SH-SY5Y (cell line): ENCODE results near the gene PRM3.

ENCODE experiments used
- GATA2 ChIP-seq: IDR thresholded peaks from 2 replicates; pipeline ENCODE4 v1.6.1; 2011; ENCODE audit warnings: mild to moderate bottlenecking, low read depth, low read length
- GATA3 ChIP-seq: IDR thresholded peaks from 2 replicates; pipeline ENCODE4 v1.6.1; 2011; ENCODE audit warnings: low read depth, mild to moderate bottlenecking, low read length, moderate library complexity

Gene PRM3, protein sequence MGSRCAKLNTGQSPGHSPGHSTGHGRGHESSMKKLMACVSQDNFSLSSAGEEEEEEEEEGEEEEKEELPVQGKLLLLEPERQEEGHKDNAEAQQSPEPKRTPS

DNA sequence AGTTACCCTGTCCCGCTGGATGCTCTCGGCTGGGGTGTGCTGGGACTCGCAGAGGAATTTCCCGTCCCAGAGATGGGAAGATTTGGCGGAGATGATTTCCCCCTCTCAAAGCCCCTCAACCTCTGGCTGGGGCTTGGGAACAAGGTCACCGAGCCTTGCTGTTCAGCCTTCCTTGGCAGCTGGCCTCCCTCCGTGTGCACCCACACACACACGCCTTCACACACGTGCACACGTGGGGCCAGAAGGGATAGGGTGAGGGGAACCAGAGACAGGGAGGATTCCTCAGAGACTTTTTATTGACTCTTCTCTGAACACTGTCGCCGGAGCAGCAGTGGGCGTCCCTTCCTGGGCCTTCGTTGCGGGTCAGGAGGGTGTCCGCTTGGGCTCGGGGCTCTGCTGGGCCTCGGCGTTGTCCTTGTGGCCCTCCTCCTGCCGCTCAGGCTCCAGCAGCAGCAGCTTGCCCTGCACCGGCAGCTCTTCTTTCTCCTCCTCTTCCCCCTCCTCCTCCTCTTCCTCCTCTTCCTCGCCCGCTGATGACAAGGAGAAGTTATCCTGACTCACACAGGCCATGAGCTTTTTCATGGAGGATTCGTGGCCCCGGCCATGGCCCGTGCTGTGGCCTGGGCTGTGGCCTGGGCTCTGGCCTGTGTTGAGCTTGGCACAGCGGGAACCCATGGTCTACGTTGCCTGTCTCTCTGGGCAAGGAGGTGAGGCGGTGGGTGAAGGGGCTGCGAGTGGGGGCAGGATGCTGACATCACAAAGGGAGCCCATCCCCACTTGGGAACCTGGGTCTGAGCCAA, at the start of gene PRM3:
TSS of gene PRM3 (minus strand) at position 709 of the 800 bp plus-strand sequence. CDS start at position 675, 34 bp downstream.
- TF ChIP-seq GATA3 (no peak), GATA2 (no peak)

GRCh38 chr16:11322823-11323222, 49.4 kb upstream of the PRM3 start:
- no peak for TF ChIP-seq GATA2
- no peak for TF ChIP-seq GATA3

DNA sequence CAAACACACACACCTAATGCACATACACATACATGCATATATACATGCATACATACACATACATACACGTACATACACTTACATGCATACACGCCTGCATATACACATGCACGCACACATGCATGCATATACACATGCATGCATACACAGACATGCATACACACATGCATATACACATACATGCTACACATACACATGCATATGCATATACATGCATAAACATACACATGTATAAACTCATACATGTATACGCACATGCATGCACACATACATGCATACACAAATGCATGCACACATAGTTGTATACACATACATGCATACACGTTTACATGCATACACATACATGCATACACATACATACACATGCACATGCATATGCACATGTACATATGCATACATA, 48.2 kb upstream of the PRM3 start:
- TF ChIP-seq GATA3 (no peak), GATA2 (no peak)

DNA sequence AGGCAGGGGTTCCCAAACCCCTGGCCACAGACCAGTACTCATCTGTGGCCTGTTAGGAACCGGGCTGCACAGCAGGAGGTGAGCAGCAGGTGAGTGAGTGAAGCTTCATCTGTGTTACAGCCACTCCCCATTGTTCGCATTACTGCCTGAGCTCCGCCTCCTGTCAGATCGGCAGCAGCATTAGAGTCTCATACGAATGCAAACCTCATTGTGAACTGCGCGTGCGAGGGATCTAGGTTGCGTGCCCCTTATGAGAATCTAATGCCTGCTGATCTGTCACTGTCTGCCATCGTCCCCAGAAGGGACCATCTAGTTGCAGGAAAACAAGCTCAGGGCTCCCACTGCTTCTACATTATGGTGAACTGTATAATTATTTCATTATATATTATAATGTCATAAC, 46.7 kb upstream of the PRM3 start:
- TF ChIP-seq GATA3 (no peak), GATA2 (no peak)

DNA sequence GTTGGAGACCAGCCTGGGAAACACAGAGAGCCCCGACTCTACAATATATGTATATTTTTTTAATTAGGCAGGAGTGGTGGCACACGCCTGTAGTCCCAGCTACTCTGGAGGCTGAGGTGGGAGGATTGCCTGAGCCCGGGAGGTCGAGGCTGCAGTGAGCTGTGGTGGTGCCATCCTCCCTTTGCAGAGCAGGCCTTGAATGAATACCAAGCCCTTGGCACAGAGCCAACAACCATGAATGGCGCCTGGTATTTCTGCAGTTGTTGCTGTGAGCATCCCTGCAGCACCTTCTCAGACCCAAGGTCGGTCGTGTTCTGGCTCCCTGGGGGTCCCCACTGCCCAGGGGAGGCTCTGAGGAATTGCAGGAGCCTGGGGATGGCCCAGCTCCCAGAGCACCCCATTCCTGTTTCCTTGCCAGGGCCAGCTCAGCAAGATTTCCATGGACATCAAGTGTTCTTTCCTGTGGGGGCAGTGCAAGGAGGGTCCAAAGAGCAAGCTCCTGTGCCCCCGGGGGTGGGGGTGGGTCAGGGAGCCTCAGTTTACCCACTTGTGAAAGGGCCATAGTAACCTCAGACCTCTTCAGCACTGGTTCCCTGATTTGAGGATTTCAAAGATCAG, 46.2 kb upstream of the PRM3 start:
- no peak for TF ChIP-seq GATA2
- TF ChIP-seq GATA3: no peak

- TF ChIP-seq GATA2: no peak
- no peak for TF ChIP-seq GATA3
Observed at GRCh38 chr16:11318817-11319216, 45.4 kb upstream of the PRM3 start.

DNA sequence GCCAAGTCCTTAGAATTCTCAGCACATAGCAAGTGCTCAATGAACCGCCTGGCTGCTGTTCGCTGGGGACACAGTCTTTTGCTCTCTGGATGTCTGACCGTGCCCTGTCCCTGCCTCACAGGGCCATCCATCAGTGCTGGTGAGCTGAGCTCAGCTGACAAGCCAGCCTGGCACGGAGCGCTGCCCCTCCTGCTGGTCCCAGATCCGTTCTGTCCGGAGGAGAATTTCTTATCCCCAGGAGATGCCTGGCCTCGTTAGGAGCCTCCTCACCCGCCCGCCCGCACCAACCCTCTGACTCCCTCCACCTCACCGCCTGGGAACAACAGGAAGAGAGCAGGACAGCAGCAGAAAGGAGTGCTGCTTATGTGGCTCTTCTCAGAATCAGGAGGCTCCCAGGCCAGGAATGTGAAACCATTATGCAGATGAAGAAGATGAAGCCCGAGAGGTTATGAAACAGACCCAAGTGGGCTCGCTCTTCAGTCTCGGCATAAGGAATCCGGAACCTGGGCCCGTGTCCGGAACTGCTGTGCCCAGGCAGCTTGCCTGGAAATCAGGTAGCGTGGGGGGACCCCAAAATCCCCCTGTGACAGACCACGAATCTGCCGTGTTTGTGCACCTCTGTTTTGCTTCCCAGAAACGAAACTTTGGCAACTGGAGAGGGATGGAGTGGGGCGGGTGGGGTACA, 43.0 kb upstream of the PRM3 start:
- TF ChIP-seq GATA3: no peak
- no peak for TF ChIP-seq GATA2

- TF ChIP-seq GATA2 (no peak), GATA3 (no peak)
Observed at GRCh38 chr16:11315510-11315909, 42.1 kb upstream of the PRM3 start.

- no peak for TF ChIP-seq GATA2
- no peak for TF ChIP-seq GATA3
Observed at GRCh38 chr16:11314309-11314894, 41.0 kb upstream of the PRM3 start.

GRCh38 chr16:11313493-11314308, 40.3 kb upstream of the PRM3 start:
- no peak for TF ChIP-seq GATA3
- TF ChIP-seq GATA2: no peak

GRCh38 chr16:11312718-11313492, 39.5 kb upstream of the PRM3 start:
- no peak for TF ChIP-seq GATA2
- no peak for TF ChIP-seq GATA3

DNA sequence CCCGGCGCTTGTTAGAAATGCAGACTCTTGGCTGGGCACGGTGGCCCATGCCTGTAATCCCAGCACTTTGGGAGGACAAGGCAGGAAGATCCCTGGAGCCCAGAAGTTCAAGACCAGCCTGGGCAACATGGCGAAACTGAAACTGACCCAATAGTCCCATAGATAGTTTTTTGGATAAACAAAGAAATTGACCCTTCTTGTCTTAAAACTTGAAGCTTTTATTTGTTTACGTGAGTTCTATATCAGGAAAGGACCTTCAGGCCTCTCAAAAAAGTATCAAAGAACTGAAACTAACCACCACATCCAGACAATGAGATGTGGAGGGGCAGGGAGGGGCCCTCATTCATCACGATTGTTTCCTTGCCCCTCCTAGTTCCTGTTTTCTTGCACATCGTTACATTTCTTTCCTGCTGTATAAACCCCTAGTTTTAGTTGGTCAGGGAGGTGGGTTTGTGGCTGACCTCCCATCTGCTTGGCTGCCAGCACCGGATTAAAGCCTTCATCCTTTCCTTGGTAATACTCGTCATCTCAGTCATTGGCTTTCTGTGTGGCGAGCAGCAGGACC, 37.6 kb upstream of the PRM3 start:
- TF ChIP-seq GATA3 (no peak), GATA2 (no peak)
